Choroid plexus epithelial cell (primary cell): Measurements from ENCODE around the gene RAB26.

ENCODE experiments used
- DNase-seq: peaks from one replicate; pipeline ENCODE4 v3.0.0-alpha.2; 2010; ENCODE audit warnings: low read depth
- H3K4me3 ChIP-seq: 2 replicates; pipeline ENCODE4 v1.5.1; 2011; ENCODE audit warnings: low read depth, mild to moderate bottlenecking, control low read depth, low read length, moderate library complexity
- TF ChIP-seq, protein P1 (sequence below): conservative IDR thresholded peaks from 2 replicates; pipeline ENCODE4 v1.5.1; 2011; ENCODE audit warnings: low read depth, mild to moderate bottlenecking, control low read depth, inconsistent platforms, low read length, moderate library complexity

RAB26 gene

DNA sequence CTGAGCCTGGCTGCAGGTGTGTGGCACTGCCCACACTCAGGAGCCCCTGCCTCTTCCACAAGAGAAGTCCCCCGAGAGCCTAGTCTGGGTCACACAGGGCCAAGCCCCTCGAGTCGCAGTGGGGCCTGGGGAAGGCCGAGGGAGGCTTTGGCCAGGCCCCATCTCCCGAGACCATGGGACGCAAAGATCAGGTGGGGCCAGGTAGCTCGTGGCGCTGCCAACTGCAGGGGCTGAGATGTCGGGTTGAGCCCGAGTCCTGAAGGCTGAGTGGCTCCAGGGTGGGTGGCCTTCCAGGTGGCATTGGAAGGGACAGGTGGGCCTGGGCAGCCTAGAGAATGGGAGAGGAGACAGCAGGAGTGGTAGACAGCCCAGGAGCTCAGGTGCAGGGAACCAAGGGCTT lies 13.5 kb downstream of the RAB26 start:
- TF ChIP-seq, protein P1, sequence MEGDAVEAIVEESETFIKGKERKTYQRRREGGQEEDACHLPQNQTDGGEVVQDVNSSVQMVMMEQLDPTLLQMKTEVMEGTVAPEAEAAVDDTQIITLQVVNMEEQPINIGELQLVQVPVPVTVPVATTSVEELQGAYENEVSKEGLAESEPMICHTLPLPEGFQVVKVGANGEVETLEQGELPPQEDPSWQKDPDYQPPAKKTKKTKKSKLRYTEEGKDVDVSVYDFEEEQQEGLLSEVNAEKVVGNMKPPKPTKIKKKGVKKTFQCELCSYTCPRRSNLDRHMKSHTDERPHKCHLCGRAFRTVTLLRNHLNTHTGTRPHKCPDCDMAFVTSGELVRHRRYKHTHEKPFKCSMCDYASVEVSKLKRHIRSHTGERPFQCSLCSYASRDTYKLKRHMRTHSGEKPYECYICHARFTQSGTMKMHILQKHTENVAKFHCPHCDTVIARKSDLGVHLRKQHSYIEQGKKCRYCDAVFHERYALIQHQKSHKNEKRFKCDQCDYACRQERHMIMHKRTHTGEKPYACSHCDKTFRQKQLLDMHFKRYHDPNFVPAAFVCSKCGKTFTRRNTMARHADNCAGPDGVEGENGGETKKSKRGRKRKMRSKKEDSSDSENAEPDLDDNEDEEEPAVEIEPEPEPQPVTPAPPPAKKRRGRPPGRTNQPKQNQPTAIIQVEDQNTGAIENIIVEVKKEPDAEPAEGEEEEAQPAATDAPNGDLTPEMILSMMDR = no peak
- DNase-seq = no peak
- no peak overlapping the region for H3K4me3 ChIP-seq

DNA sequence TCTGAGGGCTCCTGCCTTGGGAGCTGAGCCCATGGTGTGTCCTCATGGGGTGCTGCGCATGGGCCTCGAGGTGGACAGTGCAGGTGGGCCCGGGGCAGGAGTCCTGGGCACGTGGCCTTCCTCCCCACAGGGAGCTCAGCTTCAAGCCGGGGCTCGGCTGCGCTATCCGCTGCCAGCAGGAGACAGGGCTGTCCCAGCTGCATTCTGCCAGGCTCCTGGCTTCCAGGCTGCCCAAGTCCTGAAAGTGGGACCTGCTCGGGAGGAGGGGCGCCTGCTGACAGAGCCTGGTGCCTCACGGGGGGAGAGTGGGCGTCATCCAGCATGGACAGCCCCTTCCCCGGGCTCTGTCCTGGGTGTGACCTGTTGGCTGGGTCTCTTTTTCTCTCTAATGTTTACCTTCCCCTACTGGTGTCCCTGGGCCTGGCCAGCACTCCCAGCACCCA lies 14.3 kb downstream of the RAB26 start:
- DNase-seq = no peak
- no peak overlapping the region for H3K4me3 ChIP-seq
- TF ChIP-seq, protein P1 = no peak

DNA sequence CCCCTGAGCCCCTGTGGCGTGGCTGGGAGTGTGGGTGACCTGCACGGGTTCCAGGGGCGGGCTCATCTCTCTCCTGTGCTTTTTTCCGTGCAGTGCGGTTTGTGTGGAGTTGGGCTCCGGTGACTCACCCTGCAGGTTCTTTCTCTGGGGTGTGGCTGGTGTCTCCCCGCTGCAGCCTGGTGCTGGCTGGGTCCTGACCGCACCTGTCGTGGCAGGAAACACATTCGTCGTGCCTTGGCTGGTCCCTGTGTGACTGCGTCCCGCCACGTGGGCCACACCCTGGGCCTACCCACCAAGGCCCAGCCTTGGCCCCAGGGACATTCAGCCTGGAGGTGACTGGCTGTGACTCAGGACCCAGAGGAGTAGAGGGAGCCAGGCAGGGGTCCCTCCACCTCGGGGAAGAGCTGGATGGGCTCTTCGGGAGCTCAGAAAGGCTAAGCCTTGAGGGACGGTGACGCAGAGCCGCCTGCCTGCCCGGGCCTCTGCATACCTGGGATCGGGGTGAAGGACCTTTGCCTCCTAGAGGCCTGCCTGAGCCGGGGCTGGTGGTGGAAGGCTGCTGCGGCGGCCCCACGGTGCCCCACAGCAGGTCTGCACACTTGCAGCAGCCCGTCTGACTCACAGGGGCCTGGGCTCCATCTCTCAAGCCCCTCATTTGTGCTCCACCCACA lies 14.9 kb downstream of the RAB26 start:
- TF ChIP-seq, protein P1 = no peak
- no peak for DNase-seq
- H3K4me3 ChIP-seq = no peak overlapping the region

DNA sequence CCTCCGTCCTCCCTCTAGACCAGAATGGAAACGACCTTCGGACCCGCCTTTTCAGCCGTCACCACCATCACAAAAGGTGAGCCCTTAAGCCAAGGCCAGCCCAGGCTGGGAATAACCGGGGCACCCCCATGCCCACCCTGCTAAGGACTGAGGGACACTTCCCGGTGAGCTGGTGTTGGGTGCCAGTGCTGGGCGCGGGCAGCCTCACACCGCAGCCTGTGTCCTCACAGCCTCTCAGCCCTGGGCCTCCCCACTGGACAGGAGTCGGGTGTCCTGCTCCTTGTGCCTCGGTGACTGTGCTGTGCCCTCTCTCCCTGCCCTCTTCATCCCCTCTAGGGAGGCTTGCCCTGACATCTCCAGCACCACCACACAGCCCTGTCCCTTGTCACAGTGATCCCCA lies 17.4 kb downstream of the RAB26 start:
- TF ChIP-seq, protein P1 = no peak
- no peak for DNase-seq
- no peak overlapping the region for H3K4me3 ChIP-seq

DNA sequence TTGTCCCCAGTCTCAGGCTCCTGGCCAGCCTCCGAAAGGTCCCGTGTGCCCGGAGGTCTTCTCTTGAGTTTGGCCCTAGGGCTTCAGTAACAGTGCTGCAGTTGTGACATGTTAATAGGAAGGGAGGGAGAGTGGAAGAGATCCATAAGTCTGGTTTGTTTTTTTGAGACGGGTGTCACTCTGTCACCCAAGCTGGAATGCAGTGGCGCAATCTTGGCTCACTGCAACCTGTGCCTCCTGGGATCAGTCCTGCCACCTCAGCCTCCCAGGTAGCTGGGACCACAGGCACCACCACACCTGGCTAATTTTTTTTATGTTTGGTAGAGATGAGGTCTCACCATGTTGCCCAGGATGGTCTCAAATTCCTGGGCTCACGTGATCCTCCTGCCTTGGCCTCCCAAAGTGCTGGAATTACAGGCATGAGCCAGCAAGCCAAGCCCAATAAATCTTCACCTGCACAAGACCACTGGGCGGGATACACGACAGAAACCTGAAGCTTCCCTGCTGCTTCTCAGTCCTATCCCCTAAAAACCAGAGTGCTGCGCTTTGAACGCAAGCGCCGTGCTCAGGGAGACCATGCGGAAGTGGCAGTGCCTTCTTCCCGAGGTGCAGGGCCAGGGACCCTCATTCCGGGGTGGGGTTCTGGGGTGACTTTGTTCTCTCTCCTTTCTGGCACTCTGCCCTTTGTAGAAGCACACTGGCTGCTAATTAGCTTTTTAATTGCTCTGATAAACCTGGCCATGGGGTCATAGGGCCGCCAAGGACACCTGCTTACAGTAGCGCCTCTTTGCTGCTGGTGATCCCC lies 18.0 kb downstream of the RAB26 start:
- TF ChIP-seq, protein P1 = no peak
- no peak for DNase-seq
- H3K4me3 ChIP-seq = no peak overlapping the region

DNA sequence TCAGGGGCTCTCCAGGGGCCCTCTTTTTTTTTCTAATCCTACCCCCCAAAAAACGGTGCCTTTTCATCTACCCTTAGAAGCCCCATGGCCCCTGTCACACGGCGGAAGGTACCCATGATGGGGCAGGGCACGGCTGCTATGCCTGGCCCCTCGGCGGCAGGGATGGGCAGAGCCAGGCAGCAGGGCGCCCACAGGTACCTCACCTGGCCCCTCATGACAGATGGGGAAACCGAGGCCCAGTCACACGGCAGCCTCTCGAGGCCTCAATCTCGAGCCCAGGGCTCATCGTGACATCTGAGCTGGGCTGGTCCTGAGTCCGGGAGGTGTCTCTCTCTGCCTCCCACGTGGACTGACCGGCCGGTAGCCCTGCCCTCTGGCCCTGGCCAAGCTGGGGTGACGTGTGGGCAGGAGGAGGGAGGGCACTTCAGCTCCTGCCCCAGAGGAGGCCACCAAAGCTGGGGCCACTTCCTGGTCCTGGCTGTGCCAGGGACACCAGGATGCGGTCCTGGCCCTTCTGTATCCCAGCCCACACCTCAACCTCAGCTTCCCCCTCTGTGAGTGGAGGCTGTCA lies 18.7 kb downstream of the RAB26 start:
- no peak overlapping the region for H3K4me3 ChIP-seq
- TF ChIP-seq, protein P1 = no peak
- no peak for DNase-seq

DNA sequence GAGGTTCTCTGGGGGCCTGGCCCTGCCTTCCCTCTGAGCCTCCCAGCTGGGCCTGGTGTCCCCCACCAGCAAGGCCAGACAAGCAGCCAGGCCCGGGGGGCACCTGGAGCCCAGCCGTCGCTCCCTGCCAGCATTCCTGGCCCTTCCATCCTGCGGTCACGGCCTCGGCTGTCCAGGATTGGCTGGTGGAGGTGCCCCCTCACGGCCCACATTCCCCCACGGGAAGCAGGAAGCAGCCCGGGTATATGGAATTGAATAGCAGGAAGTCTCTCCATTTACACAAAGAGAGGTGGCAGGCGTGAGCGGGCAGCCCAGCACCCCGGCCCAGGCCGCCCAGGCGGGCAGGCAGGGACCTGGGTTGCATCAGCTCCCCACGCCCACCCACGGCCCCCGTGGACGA lies 21.7 kb downstream of the RAB26 start:
- TF ChIP-seq, protein P1 = no peak
- no peak for DNase-seq
- no peak overlapping the region for H3K4me3 ChIP-seq
